ENCODE data around the gene TAC4. TPM values are rescaled to one million over a fixed set of nuclear protein-coding genes. Genes with fewer than 3 reads are reported as not detected.

Gene TAC4
- total and polyA plus RNA-seq, 4 donors: not detected

- TF ChIP-seq ZBTB33 (IDR thresholded peaks at IDR 0.05) (no peak), ATF3 (IDR thresholded peaks at IDR 0.05) (no peak), GABPA (IDR thresholded peaks at IDR 0.05 in 1 of 2, conservative IDR thresholded peaks at IDR 0.05 in 1 of 2) (no peak), FOXA2 (IDR thresholded peaks at IDR 0.05) (no peak), TAF1 (conservative IDR thresholded peaks at IDR 0.05) (no peak), CTCF (IDR thresholded peaks at IDR 0.05; ENCODE audit: low read depth, low read length, missing input control) (no peak), YY1 (IDR thresholded peaks at IDR 0.05) (no peak), RAD21 (IDR thresholded peaks at IDR 0.05) (no peak), FOXA1 (IDR thresholded peaks at IDR 0.05) (no peak), HNF4G (IDR thresholded peaks at IDR 0.05) (no peak), SP1 (IDR thresholded peaks at IDR 0.05) (no peak), MAX (IDR thresholded peaks at IDR 0.05) (no peak), HNF4A (conservative IDR thresholded peaks at IDR 0.05) (no peak), EGR1 (IDR thresholded peaks at IDR 0.05; ENCODE audit: low read depth in 2 of 2) (no peak)
- DNase-seq (ENCODE audit: low spot score): no peak
- Histone ChIP-seq H3K27ac (ENCODE audit: low read depth in 1 of 2, low read length in 2 of 2) (no peak overlapping the region), H3K27me3 (ENCODE audit: control insufficient read depth in 4 of 4, insufficient read depth in 4 of 4, low read length in 3 of 4) (peaks cover 0 to 3% (median under 1%) of the 10 kb centered on the region in 4 donors), H3K36me3 (ENCODE audit: control insufficient read depth in 4 of 4, insufficient read depth in 3 of 4, low read depth in 1 of 4, low read length in 3 of 4) (no peaks in the 10 kb centered on the region), H3K9me3 (ENCODE audit: control insufficient read depth in 4 of 4, low read length in 3 of 4) (no peaks in the 10 kb centered on the region), H3K9ac (ENCODE audit: low read depth in 1 of 2, low read length in 2 of 2) (no peak overlapping the region), H3K4me1 (ENCODE audit: control insufficient read depth in 4 of 4, insufficient read depth in 4 of 4, low read length in 3 of 4) (no peaks in the 10 kb centered on the region), H3K4me3 (ENCODE audit: low read depth in 1 of 3, low read length in 3 of 3) (no peak overlapping the region)
- 85% methylated on average over 1 of the region's 1 CpG for WGBS
These were observed 48.4 kb upstream of the TAC4 start for GRCh38 chr17:49896222-49896621.

GRCh38 chr17:49895812-49896211, 47.9 kb upstream of the TAC4 start:
- no peaks in the 10 kb centered on the region for H3K9me3 ChIP-seq (ENCODE audit: control insufficient read depth in 4 of 4, low read length in 3 of 4)
- peaks cover 0 to 7% (median under 1%) of the 10 kb centered on the region in 4 donors for H3K27me3 ChIP-seq (ENCODE audit: control insufficient read depth in 4 of 4, insufficient read depth in 4 of 4, low read length in 3 of 4)
- no peak for DNase-seq (ENCODE audit: low spot score)
- no peak overlapping the region for H3K4me3 ChIP-seq (ENCODE audit: low read depth in 1 of 3, low read length in 3 of 3)
- H3K36me3 ChIP-seq (ENCODE audit: control insufficient read depth in 4 of 4, insufficient read depth in 3 of 4, low read depth in 1 of 4, low read length in 3 of 4): no peaks in the 10 kb centered on the region
- no peak overlapping the region for H3K27ac ChIP-seq (ENCODE audit: low read depth in 1 of 2, low read length in 2 of 2)
- WGBS: 54% methylated on average over 2 of the region's 2 CpGs
- no peak overlapping the region for H3K9ac ChIP-seq (ENCODE audit: low read depth in 1 of 2, low read length in 2 of 2)
- H3K4me1 ChIP-seq (ENCODE audit: control insufficient read depth in 4 of 4, insufficient read depth in 4 of 4, low read length in 3 of 4): no peaks in the 10 kb centered on the region
- TF ChIP-seq MAX (IDR thresholded peaks at IDR 0.05) (no peak), FOXA1 (IDR thresholded peaks at IDR 0.05) (no peak), ATF3 (IDR thresholded peaks at IDR 0.05) (no peak), GABPA (IDR thresholded peaks at IDR 0.05 in 1 of 2, conservative IDR thresholded peaks at IDR 0.05 in 1 of 2) (no peak), RAD21 (IDR thresholded peaks at IDR 0.05) (no peak), JUND (IDR thresholded peaks at IDR 0.05) (no peak), HNF4A (conservative IDR thresholded peaks at IDR 0.05) (no peak), EGR1 (IDR thresholded peaks at IDR 0.05; ENCODE audit: low read depth in 2 of 2) (no peak), NR2F2 (IDR thresholded peaks at IDR 0.05) (no peak), SP1 (IDR thresholded peaks at IDR 0.05) (no peak), RXRA (IDR thresholded peaks at IDR 0.05) (no peak), ZBTB33 (IDR thresholded peaks at IDR 0.05) (no peak), YY1 (IDR thresholded peaks at IDR 0.05) (no peak), TAF1 (conservative IDR thresholded peaks at IDR 0.05) (no peak), FOXA2 (IDR thresholded peaks at IDR 0.05) (no peak), REST (IDR thresholded peaks at IDR 0.05) (no peak), HNF4G (IDR thresholded peaks at IDR 0.05) (no peak), CTCF (IDR thresholded peaks at IDR 0.05; ENCODE audit: low read depth, low read length, missing input control) (no peak)
